HL-60/S4 (cell line): ENCODE results near the gene ARHGAP4.

Experiments
- in situ Hi-C: fragments of 300-500 bp; cut with MboI; formaldehyde crosslinking; loops from 2 replicates; pipeline ENCODE4 v1.14.3; 2022; ENCODE audit warnings: low sequenced_read_pairs

Gene ARHGAP4

DNA sequence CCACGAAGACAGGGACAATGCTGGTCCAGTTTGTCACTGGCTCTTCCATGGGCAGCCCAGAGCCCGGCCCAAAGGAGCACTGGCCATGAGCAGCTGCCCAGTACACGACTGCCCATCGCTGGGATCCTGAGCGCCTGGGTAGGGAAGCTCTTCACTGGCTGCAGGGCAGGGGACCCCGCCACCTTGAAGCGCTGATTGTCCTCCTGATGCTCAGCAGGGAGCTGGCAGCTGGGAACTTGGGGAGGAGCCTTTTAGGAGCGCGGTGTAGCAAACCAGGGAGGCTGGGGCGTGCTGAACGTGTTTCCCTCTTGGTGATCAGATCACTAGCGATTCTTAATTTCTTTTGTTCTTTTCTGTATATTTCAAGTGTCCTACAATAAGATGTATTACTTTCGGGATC is 41.9 kb downstream of the ARHGAP4 start:
- in situ Hi-C loops, result no loop called here

DNA sequence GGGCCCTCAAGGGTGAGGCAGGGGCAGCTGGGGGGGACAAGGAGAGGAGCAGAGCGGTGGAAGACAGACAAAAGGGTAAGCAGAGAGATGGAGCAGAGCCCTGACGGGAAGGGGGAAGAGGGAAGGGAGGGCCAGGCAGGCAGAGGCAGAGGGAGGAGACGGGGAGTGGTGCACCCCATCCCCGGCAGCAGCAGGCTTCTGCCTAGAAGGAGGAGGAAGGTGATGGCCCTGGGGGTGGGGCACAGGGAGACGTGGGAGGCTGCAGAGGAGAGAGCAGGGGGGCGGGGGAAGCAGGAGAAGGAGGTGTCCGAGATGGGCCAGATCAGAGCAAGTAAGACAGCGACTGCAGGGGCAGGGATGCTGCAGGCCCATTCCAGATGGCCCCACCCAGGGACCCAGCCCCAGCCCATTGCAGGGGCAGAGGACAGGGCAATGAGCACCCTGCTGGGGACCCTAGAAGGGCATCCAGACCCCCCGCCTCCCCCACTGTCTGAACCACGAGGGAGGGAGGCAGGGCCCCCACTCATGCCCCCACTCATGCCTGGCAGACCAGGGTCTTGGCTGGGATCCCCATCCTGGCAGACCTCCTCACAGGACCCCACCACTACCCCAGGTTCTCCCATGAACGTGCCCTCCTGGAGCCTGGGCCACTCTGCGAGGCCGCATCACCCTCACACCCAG is 42.8 kb downstream of the ARHGAP4 start:
- in situ Hi-C loops, result no loop called here

DNA sequence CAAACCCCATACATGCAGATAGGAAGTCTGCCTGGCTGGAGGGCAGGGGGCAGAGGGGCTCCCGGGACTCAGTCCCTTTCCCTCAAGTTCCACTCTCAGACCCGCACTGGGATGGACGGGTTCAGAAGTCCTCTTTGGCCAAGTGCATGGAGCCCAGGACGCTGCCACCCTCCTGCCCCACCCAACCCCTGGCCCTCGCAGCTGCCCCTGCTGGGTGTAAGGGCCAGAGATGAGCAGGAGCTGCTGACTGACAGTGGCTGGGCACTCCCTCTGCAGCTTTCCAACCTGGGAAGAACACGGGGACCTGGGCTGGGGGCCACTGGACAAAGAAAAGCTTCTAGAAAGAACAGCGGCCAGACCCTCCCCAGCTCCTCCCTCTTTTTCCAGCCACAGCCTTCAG is 43.5 kb downstream of the ARHGAP4 start:
- in situ Hi-C loops, result no loop called here

DNA sequence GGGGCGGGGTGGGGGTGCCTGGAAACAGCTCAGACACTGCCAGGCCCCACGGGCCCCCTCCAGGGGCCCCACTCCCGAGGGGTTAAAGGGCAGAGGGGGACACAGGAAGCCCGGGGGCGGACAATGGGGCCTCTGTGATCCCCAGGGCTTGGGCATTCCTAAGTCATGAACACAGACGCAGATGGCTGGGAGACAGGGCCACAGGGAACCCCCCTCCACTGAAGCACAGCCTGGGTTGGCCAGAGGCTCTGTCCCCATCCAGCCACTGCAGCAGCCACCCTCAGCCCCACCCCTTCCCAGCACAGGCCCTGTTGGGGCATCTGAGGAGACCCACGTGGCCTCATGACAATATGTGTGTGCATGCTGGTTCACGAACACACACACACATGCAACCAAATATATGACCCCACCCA is 44.0 kb downstream of the ARHGAP4 start:
- in situ Hi-C loops, result no loop called here

DNA sequence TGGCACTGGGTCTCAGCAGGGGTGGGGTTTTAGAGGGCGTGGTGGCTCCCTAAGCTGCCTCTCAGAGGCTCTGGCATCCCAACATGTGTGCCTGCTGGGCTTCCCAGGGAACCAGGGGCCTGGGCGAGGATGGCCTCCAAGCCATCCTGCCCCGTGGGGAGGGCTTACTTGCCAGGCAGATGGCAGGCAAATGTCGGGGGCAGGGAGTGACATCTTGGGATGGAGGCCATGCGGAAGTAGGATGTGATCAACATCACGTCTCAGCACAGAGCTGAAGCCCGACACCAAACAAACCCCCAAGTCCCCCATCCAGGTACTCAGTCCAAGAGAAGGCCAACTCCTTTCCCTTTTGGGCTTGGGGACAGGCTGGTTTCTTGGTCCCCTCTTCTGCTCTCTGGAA is 44.8 kb downstream of the ARHGAP4 start:
- in situ Hi-C loops, result no loop called here

DNA sequence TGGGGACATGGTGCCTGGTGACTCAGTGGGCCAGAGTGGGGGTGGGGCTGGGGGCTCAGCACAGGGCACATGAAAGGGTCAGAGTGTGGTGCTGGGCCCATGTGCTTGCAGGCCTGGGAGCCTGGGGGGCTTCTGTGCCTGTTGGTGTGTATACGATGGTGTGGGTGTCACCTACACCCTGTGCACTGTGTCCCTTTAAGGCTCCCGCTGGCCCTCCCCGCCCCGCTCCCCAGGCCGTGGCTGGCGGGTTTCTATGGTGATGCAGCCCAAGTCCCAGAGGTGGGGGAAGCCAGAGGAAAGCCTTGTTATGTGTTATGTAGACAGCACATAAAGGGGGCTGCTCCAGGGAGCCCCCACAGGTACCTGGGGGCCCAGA is 45.6 kb downstream of the ARHGAP4 start:
- in situ Hi-C loops, result no loop called here

DNA sequence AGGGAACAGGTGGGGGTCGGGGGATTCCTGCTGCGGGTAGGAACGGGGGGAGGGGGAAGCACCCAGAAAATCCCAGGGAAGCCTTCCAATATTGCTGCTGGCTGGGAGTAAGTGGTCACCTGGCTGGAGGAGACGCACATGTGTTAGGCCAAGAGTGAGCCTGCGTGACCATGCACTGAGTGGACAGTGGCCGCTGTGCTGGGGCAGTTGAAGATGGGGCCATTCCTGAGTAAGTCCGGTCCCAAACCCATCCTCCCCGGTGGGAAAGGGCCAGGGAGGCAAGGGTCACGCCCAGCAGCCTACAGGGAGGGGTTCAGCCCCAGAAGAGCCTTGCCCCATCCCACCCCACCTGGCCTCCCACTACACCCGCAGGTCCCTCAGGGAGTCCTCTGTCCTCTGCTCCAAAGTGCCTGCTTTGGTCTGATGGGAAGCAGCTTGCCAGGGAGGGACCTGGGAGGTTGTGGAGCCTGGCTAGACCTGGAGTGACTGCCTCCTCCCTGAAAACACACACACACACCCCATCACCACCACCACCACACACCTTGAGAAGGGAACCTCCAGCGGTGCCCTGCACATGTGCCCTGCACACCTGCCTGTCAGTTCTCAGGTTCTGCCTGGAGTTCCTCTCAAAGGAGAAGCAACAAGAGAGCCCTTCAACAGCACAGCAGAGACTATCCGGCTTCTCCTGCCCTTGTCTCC is 46.2 kb downstream of the ARHGAP4 start:
- in situ Hi-C loops, result no loop called here

DNA sequence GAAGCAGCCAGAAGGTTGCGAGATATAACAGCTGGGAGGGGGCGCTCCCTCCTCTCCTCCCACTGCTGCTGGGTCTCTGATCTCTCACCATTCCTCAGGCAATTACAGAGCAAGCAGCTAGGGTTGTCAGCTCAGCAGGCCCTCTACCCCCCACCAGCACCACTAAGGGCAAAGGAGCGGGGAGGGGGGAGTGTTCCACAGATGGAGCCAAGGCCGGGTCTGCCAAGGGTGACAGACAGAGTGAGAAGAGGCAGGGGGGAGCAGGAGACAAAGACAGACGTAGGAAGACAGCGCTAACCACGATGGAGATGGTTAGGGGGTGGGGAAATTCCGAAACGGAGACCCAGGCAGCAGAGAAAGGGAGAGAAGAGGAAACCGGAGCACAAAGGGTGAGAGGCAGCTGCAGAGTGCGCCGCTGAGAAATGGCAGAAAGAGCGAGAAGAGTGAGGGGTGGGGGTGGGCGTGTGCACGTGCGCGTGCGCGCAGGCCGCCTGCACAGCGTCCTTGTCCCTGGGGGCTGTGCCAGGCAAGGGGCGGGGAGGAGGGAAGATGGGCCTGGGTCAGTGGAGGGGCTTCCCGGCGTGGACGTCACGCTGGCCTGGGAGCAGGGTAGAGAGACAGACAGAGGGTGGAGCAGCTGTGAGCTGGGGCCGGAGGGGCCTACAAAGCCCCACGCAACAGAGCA is 47.0 kb downstream of the ARHGAP4 start:
- in situ Hi-C loops, result no loop called here

DNA sequence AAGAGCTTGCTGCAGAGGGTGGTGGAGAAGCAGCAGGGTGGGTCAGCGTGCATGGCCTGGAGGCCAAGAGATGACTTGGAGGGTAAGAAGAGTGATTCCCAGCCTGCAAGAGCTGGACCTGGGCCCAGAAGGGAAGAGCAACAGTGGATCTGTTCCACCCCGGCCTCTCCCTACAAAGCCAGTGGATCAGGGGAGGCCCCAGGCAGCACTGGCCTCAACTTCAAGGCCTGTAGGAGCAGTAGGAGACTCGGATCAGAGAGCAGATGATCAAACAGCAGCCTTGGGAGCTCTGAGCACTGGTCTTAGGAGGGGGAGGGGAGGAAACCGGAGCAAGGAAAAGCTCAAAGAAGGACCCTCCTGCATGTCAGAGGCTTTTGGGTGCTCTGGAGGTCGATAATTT is 47.7 kb downstream of the ARHGAP4 start:
- in situ Hi-C loops, result no loop called here

DNA sequence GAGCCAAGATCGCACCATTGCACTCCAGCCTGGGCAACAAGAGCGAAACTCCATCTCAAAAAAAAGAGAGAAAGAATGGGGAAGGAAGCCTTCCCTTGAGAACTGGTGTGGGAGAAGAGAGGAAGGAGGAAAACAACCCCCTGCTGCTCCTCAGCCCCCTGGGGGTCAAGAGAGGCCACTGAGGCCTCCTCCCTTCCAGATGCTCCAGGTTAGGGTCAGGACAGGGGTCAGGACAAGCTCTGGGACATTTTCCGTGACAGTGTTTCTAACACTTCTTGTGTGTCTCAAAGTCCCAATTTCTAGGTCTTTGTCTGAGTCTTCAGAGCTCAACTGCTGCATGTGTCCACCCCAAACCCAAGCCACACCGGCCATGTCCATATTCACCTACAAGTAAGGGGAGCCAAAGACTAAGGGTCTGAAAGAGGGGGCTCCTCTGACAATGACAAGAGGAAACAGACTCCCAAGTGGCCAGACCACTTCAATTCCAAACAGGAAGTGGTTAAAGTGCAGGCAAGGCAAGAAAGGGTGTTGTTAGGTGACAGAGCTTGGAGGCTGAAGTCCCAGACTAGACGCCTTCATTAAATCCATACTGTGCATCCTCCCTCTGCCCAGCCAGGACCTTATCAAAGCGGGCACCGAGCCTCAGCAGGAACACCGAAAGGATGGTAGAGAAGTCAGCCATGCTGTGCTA is 48.3 kb downstream of the ARHGAP4 start:
- in situ Hi-C loops, result no loop called here

DNA sequence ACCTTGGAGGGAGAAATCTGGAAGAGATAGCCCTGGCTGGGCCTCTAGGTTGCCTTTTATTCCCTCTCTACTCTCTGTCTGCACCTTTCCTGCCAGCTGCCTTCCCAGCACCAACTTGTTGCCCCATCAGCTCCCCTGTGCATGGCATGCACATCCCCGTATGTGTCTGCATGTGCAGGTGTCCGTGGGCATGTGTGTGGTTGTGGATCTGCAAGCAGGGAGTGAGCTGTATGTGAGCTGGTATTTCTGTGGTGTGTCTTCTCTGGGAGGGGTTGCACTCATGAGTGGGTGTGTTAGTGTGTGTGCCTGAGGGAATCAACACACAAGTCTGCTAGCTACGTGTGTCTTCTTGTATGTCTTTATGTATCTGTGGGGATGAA is 50.0 kb downstream of the ARHGAP4 start:
- in situ Hi-C loops, result no loop called here

DNA sequence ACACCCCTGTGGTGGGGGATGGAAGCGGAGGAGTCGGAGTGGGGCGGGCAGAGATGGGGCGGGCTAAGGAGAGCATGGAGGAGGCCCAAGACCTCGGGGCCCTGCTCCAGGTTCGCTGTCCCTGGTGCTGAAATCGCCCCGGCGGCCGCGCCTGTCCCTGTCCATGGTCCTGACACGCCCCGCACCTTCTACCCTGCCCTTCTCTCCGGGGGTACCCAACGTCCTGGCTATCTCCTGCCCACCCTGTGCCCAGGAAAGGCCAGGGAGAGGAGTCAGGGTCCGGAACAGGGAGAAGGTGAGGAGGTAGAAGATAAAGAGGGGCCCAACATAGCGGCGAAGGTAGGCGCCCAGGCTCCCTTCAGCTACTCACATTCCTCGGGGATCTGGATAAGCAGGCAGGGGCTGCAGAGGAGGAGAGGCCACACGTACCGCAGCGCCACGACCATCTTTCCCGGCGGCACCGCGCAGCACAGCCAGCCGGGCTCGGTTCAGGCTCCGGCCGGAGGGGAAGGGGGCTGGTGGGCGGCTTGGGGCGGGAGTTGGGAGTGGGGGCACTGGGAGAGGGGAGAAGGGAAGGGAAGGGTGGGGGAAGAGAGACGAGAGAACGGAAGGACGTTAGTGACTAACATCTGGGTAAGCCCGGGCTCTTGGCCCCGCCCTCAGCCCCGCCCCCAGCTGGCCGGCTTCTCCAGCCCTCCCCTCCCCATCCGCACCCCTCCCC is 50.5 kb downstream of the ARHGAP4 start:
- in situ Hi-C loops, result no loop called here

DNA sequence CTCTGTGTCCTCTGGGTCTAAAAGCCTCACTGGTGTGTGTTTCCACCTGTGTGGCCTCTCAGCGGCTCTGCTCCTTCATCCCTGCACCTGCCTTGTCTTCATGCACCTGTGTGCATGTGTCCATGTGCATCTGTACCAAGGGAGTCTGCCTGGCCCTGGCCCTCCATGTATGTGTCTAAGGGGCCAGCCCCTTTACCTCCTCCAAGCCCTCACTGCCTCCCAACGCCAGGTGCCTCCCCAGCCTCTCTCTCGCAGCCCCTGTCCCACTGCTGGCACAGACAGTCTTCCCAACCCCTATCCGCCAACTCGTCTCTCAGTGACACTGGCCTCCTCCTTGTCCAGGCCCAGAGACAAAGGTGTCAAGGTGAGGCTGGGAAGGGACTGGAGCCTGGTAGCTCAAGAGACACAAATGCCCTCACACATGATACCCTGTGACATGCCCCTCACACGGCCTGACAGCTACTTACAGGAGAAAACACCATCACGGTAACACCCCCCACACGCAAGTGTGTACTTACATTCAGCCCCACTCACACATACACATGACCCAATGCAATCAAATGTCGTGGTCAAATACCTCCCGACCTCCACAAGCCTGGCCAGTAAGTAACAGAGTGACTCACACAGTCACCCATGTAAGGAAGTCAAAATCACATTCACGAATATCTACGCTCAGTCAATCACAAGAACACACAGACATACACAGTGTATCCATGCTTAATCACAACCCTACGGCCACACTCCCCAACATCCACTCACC is 51.5 kb downstream of the ARHGAP4 start:
- in situ Hi-C loops, result no loop called here

DNA sequence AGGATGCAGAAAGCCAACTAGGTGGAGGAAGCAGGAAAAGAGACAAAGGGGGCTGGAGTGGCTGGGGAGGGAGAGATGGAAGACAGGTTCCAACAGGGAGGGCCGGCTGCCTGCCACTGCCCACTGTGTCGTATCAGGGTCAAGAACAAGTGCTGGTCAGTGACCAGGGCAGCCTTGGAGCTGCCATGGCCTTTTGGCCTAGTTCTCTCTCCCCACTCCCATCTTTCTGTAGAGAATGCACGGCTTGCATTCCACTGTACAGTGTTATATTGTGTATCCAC is 52.0 kb downstream of the ARHGAP4 start:
- in situ Hi-C loops, result no loop called here

DNA sequence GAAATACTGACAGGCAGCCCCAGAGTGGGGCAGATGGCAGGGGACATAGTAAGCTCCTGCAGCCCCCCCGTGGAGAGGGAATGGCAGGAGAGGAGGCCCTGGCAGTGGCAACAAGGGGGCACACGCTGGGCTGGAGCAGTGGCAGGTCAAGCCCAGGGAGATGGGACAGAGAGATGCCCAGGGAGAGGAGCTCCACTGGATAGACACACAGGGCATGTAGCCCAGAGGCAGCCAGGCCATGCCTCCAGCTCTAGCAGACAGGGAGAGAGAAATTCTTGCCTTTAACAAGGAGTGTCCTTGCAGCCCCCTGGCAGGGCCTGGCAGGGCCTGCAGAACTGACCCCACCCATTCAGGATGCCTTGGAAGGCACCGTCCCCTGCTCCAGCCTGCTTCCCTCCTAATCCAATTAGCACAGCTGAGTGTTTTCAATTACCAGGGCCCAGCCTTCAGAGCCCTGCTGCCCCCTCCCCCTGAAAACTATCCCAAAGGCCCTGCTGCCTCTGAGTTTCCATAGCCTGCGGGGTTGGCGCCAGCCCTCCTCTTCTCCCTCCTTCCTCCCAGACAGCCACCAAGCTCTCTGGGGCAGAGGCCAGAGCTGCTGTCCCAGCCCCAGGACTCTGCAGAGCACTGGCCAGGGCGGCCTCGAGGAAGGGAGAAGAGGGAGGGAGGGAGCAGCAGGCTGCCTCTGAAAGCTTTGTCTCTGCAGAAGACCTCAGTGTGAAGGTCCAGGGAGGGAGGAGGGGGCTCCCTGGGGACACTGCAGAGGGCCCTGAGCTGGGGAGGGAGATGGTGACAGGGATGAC is 52.6 kb downstream of the ARHGAP4 start:
- in situ Hi-C loops, result no loop called here

DNA sequence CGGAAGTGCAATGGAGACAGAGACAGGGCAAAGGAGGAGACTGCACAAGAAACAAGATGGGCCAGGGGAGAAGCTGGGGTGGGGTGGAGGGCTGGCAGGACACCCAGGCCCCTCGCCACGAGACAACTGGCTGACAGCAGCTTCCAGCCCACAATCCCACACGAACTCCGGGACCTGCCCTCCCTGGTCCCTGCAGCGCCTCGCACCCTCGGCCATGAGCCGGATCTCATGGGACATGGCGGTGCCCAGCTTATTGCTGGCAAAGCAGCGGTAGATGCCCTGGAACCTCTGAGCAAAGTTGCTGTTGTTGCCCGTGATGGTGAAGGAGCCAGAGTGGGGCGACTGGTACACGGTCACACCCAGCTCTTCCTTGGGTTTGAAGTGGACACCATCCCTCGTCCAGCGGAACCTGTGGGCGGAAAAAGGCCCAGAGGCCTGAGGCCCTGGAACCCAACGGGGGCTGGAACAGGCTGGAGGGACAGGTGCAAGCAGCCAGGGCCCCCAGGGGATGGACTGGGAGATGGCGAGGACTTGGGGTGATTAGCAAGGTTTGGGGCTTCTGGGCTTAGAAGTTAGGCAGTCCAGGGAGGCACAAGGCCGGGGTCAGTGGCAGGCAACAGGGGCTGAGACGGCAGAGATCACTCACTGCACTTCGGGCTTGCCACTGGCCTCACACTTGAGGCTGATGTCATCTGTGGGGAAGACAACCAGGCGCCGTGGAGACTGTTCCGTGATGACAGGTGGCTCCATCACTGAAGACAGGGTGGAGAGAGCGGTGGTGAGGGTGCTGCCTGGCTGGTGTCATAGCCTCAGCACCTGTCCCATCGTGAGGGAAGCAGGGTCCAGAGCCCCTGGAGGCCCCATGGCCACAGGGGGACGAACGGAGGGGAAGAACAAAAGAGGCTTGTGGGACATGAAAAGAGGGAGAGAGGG is 53.9 kb downstream of the ARHGAP4 start:
- in situ Hi-C loops, result no loop called here

DNA sequence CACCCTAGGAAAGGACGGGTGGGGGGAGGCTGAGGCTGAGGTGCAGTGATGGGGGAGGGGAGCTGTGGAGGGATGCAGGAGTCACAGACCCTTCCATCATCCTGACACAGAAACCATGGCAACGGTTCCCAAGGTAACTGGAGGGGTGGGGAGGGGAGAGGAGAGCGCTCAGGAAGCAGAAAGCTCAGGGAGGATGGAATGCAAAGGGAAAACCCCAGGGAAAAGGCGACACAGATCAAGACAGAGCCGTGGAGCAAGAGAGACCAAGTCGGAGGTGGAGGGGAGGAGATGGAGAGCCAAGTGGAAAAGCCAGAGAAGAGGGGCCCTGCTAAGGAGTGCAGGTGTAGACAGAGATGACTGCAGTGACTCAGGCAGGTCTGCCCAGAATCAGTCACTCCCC is 54.6 kb downstream of the ARHGAP4 start:
- in situ Hi-C loops, result no loop called here

DNA sequence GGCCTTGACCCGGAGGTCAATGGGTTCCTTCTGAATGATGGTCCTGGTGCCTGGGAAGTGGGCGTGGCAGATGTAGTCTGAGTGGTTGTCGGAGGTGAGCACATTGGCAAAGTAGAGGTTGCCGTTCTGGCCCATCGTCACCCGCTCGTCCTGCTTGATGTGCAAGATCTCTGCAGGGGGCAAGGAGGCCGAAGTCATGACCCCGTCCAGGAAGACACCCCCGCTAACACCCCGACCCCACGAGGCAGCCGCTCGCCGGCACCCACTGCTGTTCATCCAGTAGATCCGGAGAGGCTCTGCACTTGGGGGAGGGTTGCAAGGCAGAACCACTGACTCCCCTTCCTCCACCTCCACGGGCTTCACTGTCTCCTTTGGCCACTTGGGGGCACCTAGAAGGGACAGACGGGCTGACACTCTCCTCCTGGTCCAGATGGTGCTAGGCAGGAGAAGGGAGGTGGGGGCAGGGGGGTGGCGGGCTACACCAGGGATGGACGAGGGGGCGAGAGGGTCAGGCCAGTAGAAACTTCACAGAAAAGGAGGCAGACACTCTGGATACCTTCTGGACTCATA is 55.2 kb downstream of the ARHGAP4 start:
- in situ Hi-C loops, result no loop called here
